ENCODE results near the gene PFKL.

Gene PFKL

GRCh38 chr21:44299458-44300261 is at the start of gene PFKL:
PFKL (plus strand) TSS chr21:44300053; CDS start chr21:44300106, 53 bp downstream.
- no peak for DNase-seq (ENCODE audit: low read depth)

DNA sequence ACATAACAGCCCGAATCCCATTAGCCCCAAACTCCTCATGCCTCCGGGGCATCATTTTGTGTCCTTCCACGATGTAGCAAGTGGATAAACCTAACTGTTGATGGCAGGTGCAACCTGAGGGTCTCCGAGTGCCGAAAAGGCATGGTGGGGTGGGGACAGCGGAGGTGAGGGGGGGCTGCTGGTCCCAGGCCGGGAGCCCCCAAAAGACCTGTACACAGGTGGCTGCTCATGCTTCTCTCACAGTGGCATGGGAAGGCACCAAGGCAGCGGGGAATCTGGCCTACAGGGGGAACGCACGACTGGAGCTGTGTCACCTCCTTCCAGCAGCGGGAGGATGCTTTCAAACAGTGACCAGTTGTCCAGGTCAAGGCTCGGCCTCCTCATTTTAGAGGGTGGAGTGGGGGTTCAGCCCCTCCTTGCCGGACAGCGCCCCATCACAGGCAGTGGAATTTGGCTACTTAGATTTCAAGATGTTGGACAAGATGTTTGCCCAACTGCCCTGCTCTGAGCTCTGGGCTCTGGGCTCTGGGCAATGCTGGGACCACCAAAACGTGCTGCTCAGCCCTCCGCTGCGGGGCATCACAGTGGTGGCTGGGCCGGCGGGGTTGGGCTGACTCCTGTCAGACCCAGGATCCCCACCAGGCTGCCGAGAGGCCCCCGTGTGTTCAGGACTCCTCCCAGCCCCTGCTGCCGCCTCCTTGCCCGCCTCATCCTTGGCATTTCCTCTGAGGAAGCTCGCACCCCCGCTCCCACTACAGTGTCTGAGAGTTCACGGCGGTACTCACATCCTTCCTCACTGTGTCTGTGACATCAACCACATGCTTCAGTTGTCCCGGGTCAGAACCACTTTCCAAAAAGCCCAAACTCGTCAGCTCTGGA is 45.8 kb upstream of the PFKL start:
- no peak for DNase-seq (ENCODE audit: low read depth)

DNA sequence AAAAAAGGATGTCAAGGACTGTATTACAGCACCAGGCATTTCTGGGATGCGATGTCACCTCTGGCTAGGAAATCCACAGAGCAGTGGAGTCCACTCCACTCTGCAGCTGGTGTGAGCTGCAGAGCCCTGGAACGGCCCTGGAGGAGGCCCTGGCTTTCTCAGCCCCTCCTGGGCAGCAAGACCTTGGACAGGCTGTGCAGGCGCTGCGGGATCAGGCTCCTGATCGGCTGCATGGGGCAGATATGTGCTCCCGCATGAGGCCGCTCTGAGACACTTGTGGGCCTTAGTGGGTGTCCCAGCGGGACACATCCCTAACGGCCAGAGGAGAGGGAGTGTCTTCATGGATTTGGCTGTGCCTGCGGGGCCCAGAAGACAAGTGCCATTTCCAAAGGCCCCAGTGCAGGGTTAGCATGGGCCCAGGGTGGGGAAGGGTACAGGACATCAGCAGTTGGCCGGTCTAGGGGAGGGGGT is 44.3 kb upstream of the PFKL start:
- DNase-seq (ENCODE audit: low read depth), result no peak

DNA sequence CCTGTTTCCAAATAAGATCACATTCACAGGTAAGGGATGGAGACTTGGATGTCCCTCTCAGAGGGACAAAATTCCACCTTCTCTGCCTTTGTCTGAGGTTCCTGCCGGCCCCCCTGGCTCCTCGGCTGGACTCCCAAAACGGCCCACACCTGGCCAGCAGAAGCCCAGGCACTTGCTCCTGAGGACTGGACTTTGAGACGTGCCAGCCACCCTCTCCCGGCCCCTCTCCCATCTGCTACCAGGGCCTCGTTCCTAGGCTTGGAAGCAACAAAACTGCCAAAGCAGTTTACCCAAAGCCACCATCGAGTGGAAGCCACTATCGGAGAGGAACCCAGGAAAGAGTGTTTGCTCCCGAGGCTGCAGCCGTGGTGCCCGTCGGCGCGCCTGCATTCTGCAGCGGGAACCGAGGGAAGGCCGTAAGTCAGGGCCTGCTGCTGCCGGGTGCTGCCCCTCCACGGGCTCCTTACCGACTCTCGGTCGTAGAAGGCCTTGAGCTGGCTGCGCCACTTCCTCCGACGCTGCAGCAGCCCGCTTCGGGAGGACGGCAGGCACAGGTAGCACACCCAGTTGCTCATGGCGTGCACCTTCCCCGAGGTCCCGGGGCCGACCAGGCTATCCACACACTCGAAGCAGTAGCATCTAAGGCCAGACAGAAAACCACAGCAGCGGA is 41.7 kb upstream of the PFKL start:
- no peak for DNase-seq (ENCODE audit: low read depth)

GRCh38 chr21:44259082-44259705 is 40.7 kb upstream of the PFKL start:
- DNase-seq (ENCODE audit: low read depth), result no peak

DNA sequence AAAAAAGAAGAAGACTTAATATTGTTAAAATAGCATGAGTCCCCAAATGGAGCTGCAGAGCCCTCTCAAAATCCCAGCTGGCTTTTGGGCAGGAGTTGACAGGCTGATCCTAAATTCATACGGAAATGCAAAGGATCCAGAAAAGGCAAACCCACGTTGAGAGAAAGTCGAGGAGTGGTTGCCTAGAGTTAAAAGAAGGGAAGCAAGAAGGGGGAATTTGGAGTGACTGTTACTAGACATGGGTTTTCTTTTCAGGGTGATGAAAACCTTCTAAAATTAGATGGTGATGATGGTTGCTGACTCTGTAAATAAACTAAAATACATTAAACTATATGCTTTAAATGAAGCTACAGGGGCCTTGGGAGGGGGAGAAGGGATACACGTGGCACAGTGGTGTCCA is 39.8 kb upstream of the PFKL start:
- DNase-seq (ENCODE audit: low read depth), result no peak

DNA sequence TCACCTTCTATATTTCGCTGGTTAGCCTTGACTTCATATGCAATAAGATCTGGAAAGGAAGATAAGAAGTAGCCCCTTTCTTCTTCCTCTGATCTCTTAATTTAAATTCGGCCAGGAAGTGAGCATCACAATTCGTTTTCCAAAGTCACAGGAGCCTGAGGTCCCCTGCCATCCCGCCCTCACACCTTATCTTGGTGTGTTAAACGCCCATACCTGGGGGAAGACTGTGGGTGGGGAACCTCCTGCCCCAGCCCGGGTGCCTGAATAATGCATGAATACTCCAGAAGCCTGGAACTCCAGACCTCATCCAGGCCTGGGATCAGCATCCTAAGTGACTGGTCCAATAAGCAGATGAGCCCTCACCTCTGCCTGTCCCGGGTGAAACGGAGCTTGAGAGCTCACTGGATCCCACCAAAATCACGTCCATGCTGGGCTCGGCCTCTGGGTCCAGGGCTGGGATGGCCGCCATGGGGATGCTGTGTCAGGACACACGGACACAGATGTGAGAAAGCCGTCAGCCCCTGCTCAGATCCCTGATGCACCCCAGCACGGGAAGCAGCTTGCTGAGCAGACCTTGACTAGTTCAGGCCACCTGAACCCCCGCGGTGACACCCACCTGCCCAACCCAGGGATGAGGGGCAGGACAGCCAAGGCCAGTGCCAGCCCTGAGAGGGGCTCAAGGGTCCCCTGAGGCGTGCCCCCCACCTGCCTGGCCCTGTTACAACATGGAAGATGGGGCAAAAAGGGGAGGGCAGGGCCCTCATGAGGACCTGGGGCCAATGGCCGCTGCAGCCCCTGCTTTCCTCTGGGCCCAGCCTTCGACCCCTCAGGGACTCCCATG is 38.8 kb upstream of the PFKL start:
- DNase-seq (ENCODE audit: low read depth), result no peak

GRCh38 chr21:44261675-44262295 is 38.1 kb upstream of the PFKL start, which contains the start of gene DNMT3L:
DNMT3L (minus strand) TSS chr21:44261897; CDS start chr21:44261259, 638 bp downstream.
- no peak for DNase-seq (ENCODE audit: low read depth)

DNA sequence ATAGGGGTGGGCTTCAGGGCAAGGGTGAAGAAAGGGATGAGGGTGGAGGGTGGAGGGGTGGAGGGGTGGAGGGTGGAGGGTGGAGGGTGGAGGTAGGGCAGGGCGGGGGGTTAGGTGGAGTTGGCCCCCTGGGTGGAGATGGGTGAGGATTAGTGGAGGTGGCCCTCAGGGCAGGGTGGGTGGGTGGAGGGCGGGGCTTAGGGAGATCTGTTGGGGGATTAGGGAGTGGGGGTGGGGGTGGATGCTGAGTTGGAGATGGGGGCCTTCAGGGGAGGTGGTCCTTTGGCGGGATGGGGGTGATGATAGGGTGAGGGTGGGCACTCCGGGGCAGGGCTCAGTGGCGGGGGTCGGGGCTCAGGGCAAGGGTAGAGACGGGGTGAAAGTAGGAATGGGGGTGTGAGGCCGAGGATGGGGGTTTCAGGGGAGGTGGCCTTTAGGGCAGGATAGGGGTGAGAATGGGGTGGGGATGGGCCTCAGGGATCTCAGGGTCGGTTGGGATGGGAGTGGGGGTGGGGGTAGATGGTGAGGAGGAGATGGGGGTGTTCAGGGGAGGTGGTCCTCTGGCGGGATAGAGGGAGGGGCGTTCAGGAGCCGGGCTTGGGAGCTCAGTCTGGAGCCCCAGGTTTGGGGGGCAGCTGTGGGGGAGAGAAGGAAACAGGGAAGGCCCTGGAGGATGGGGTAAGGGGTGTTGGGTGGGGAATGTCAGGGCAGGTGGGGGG is 37.4 kb upstream of the PFKL start:
- no peak for DNase-seq (ENCODE audit: low read depth)

GRCh38 chr21:44263221-44263760 is 36.6 kb upstream of the PFKL start:
- no peak for DNase-seq (ENCODE audit: low read depth)

GRCh38 chr21:44263768-44264167 is 36.1 kb upstream of the PFKL start:
- no peak for DNase-seq (ENCODE audit: low read depth)

- DNase-seq (ENCODE audit: low read depth), result no peak
These were observed 34.1 kb upstream of the PFKL start for GRCh38 chr21:44265734-44266270.

- DNase-seq (ENCODE audit: low read depth), result no peak
These were observed 32.2 kb upstream of the PFKL start for GRCh38 chr21:44267655-44268142.

- no peak for DNase-seq (ENCODE audit: low read depth)
These were observed 30.8 kb upstream of the PFKL start for GRCh38 chr21:44269090-44269489.

DNA sequence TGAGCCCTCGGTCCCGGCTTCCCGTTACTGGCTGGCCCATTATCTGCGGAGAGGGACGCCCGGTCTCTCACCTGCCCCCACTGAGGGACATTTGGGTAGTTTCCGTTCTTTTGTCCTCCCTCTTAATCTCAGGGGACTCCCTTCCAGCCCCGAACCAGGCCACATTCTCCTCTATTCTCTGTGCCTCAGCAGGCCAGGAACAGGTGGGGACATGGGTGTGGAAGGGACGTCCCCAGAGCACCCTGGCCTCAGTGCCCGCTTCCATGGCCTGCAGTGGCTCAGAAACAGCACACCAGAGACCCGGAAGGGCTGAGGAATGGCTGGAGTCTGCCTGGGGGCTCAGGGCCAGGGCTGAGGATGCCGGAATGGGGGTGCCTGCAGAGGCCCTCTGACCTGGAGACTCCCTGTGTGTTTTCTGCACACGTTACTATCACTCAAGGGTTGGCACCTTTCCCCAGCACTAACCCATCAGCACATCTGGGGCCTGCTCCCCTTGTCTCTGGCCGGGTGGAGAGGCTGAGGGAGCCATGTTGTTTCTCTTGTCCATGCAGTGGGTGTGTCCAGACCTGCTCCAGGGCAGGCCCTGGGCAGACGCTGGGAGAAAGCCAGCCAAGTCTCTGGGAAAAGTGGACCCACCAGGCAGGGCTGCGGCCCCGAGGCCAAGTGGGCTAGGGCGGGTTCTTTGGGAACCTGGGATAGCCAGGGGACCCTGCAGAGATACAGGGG is 28.1 kb upstream of the PFKL start:
- no peak for DNase-seq (ENCODE audit: low read depth)

GRCh38 chr21:44272284-44272858 is 27.5 kb upstream of the PFKL start:
- no peak for DNase-seq (ENCODE audit: low read depth)

GRCh38 chr21:44273046-44273445 is 26.8 kb upstream of the PFKL start:
- no peak for DNase-seq (ENCODE audit: low read depth)

- DNase-seq (ENCODE audit: low read depth), result no peak
These were observed 24.8 kb upstream of the PFKL start for GRCh38 chr21:44275041-44275440.

All from non-pigmented ciliary epithelial cell (primary cell).